ENCODE data around the gene WDFY4.

Gene WDFY4

DNA sequence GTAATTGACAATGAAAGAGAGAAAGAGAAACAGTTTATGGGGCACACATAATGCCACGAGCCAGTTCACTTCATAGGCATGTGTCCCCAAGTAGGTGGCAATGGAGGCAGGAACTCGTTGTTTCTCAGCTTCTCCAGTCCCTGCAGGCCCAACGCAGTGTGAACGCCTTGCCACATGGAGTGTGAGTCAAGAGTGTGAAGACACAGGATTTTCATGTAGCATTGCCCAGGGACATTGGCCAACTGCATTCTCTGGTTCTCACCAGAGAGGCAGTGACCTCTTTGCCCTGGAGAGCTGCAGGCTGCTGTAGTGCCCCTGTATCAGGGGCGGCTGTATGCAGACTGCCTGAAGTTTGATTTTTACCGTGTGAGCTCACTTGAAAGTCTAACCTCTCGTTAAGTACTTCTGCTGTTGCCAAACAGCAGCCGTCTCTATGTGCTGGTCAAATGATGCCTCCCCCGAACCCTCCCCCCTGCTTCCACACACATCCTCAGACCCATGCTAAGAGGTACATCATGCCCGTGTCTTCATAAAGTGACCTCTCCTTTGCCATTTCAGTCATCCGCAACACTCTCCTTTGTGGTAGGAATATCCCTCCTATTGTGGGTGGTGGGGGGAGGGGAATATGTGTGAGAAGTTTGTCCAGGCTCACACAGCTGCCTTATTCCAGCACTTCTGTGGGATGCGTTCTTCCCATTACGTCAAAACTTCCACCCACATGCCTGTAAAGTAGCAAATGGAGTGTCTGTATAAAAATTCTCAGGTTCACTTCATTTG lies 242.3 kb downstream of the WDFY4 start (continued):
- TF ChIP-seq, protein P1, sequence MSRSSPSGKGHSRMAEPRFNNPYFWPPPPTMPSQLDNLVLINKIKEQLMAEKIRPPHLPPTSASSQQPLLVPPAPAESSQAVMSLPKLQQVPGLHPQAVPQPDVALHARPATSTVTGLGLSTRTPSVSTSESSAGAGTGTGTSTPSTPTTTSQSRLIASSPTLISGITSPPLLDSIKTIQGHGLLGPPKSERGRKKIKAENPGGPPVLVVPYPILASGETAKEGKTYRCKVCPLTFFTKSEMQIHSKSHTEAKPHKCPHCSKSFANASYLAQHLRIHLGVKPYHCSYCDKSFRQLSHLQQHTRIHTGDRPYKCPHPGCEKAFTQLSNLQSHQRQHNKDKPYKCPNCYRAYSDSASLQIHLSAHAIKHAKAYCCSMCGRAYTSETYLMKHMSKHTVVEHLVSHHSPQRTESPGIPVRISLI (tag by site-specific recombination; IDR thresholded peaks at IDR 0.05), result no peak

DNA sequence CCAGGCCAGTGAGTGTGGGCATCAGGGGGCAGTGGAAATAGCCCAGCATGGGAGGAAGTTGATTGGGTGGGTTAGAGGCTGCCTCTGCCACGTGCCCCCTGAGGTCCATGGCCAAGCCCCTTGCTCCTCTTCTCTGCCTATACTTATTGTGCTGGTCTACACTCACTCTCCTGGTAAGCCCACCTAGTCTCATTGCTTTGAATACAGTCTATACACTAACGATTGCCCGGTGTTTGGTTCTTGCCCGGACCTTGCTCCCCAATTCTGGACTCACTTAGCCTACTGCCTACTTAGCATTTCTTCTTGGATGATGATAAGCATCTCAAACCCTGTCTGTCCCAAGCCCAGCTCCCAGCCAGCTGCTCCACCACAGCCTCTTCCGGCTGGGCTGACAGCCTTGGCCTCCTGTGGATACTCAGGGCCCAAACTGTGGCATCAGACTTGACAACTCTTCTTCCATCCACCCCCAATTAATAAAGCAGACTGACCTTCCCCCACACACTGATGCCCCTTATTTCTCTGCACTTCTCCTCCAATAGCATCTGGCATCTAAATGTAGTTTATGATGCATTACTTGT lies 244.8 kb downstream of the WDFY4 start:
- CTCF ChIA-PET, result no interaction called here
- Histone ChIP-seq H3K36me3 (ENCODE audit: control insufficient read depth in 2 of 2, insufficient read depth in 1 of 2, low read length in 2 of 2) (no peaks in the 10 kb centered on the region), H3K27ac (ENCODE audit: extremely low read depth, low read depth, low read length) (no peak overlapping the region), H3K4me3 (ENCODE audit: low read depth, low read length) (no peak overlapping the region), H3K4me1 (ENCODE audit: control insufficient read depth, insufficient read depth, low read length) (no peaks in the 10 kb centered on the region), H3K9me3 (ENCODE audit: control insufficient read depth, insufficient read depth, low read depth, low read length) (no peaks in the 10 kb centered on the region)
- POLR2A ChIA-PET, result no interaction called here
- TF ChIP-seq ZNF621 (tag by site-specific recombination; IDR thresholded peaks at IDR 0.05), result no peak
- no peak for TF ChIP-seq OSR2 (tag by site-specific recombination; IDR thresholded peaks at IDR 0.05)
- no peak for TF ChIP-seq ZNF138 (tag by site-specific recombination; IDR thresholded peaks at IDR 0.05; ENCODE audit: borderline replicate concordance)
- no peak for TF ChIP-seq ZNF501 (tag by site-specific recombination; IDR thresholded peaks at IDR 0.05)
- no peak for TF ChIP-seq GLI4 (tag by site-specific recombination; IDR thresholded peaks at IDR 0.05)
- no peak for TF ChIP-seq ZNF624 (tag by site-specific recombination; IDR thresholded peaks at IDR 0.05)
- no peak for TF ChIP-seq ZNF23 (tag by site-specific recombination; IDR thresholded peaks at IDR 0.05; ENCODE audit: borderline replicate concordance)
- TF ChIP-seq BCL11A (tag by site-specific recombination; IDR thresholded peaks at IDR 0.05; ENCODE audit: low read depth), result no peak
- TF ChIP-seq IKZF3 (tag by site-specific recombination; IDR thresholded peaks at IDR 0.05), result no peak
- TF ChIP-seq ZNF248 (tag by site-specific recombination; IDR thresholded peaks at IDR 0.05), result no peak
- TF ChIP-seq ZNF155 (tag by site-specific recombination; IDR thresholded peaks at IDR 0.05), result no peak
- no peak for TF ChIP-seq ZNF660 (tag by site-specific recombination; IDR thresholded peaks at IDR 0.05)
- TF ChIP-seq YY1 (tag by site-specific recombination; IDR thresholded peaks at IDR 0.05), result no peak
- no peak for TF ChIP-seq BCL11B (tag by site-specific recombination; IDR thresholded peaks at IDR 0.05; ENCODE audit: low read depth)
- TF ChIP-seq, protein P2, sequence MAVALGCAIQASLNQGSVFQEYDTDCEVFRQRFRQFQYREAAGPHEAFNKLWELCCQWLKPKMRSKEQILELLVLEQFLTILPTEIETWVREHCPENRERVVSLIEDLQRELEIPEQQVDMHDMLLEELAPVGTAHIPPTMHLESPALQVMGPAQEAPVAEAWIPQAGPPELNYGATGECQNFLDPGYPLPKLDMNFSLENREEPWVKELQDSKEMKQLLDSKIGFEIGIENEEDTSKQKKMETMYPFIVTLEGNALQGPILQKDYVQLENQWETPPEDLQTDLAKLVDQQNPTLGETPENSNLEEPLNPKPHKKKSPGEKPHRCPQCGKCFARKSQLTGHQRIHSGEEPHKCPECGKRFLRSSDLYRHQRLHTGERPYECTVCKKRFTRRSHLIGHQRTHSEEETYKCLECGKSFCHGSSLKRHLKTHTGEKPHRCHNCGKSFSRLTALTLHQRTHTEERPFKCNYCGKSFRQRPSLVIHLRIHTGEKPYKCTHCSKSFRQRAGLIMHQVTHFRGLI (tag by site-specific recombination; IDR thresholded peaks at IDR 0.05), result no peak
- TF ChIP-seq, protein P3, sequence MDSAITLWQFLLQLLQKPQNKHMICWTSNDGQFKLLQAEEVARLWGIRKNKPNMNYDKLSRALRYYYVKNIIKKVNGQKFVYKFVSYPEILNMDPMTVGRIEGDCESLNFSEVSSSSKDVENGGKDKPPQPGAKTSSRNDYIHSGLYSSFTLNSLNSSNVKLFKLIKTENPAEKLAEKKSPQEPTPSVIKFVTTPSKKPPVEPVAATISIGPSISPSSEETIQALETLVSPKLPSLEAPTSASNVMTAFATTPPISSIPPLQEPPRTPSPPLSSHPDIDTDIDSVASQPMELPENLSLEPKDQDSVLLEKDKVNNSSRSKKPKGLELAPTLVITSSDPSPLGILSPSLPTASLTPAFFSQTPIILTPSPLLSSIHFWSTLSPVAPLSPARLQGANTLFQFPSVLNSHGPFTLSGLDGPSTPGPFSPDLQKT (IDR thresholded peaks at IDR 0.05; ENCODE audit: borderline replicate concordance, low read depth, low read length), result no peak

DNA sequence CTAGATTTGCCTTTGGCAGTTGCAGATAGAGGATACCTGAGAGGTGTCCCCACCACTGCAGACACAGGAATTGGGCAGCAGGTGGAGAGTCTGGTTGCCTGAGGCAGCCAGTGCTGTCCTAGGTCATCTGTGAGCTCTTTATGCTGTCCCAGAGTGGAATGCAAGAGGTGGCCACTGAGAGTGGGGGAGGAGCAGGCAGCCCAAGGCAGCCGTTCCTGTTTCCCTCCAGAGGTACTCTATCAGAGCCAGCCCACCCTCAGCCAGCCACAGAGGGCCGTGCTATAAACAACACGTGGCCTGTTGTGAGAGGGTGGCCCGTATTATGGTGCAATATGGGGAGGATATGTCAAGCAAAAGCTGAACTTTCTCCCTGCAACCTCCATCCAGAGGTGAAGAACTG lies 246.5 kb downstream of the WDFY4 start:
- ChIA-PET POLR2A (no interaction called here), CTCF (interaction anchor here (0.6 kb wide), 1 partner anchor 331 kb away, joined by 3 read pairs; no protein-coding TSS in a partner anchor)
- no peak overlapping the region for H3K27ac ChIP-seq (ENCODE audit: extremely low read depth, low read depth, low read length)
- no peak overlapping the region for H3K4me3 ChIP-seq (ENCODE audit: low read depth, low read length)
- H3K36me3 ChIP-seq (ENCODE audit: control insufficient read depth in 2 of 2, insufficient read depth in 1 of 2, low read length in 2 of 2), result no peaks in the 10 kb centered on the region
- H3K4me1 ChIP-seq (ENCODE audit: control insufficient read depth, insufficient read depth, low read length), result no peaks in the 10 kb centered on the region
- no peaks in the 10 kb centered on the region for H3K9me3 ChIP-seq (ENCODE audit: control insufficient read depth, insufficient read depth, low read depth, low read length)
- TF ChIP-seq ZNF658 (tag by site-specific recombination; IDR thresholded peaks at IDR 0.05) (no peak), ZBTB7A (tag by site-specific recombination; IDR thresholded peaks at IDR 0.05; ENCODE audit: low read depth) (no peak), HOXA7 (CRISPR knock-in tag; IDR thresholded peaks at IDR 0.05; ENCODE audit: borderline replicate concordance) (no peak), ZNF677 (tag by site-specific recombination; IDR thresholded peaks at IDR 0.05) (no peak)
- TF ChIP-seq, protein P4, sequence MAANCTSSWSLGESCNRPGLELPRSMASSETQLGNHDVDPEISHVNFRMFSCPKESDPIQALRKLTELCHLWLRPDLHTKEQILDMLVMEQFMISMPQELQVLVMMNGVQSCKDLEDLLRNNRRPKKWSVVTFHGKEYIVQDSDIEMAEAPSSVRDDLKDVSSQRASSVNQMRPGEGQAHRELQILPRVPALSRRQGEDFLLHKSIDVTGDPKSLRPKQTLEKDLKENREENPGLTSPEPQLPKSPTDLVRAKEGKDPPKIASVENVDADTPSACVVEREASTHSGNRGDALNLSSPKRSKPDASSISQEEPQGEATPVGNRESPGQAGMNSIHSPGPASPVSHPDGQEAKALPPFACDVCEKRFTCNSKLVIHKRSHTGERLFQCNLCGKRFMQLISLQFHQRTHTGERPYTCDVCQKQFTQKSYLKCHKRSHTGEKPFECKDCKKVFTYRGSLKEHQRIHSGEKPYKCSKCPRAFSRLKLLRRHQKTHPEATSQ (tag by site-specific recombination; IDR thresholded peaks at IDR 0.05), result no peak
- TF ChIP-seq, protein P5, sequence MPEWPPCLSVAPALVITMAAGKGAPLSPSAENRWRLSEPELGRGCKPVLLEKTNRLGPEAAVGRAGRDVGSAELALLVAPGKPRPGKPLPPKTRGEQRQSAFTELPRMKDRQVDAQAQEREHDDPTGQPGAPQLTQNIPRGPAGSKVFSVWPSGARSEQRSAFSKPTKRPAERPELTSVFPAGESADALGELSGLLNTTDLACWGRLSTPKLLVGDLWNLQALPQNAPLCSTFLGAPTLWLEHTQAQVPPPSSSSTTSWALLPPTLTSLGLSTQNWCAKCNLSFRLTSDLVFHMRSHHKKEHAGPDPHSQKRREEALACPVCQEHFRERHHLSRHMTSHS (tag by site-specific recombination; IDR thresholded peaks at IDR 0.05), result no peak

Data from HEK293 (cell line).